SK-N-SH (cell line): ENCODE results near the gene NCKAP5.

Experiments used
- CHD2 ChIP-seq: fragments of 150-350 bp; IDR thresholded peaks from 2 replicates; pipeline ENCODE4 v1.6.1; 2018; ENCODE audit warnings: low read length; ENCODE audit not compliant: partially characterized antibody
- CTCF ChIP-seq: fragments of 200-600 bp; sonication (generic); IDR thresholded peaks from 2 replicates; pipeline ENCODE4 v1.6.1; 2017; ENCODE audit warnings: antibody characterized with exemption, mild to moderate bottlenecking, moderate library complexity
- EP300 ChIP-seq, 2 experiments: IDR thresholded peaks; 2 replicates each; pipeline versions ENCODE4 v1.4.0 to v1.6.1; 2012; ENCODE audit warnings: borderline replicate concordance in 1 of 2, low read depth in 1 of 2, low read length in 1 of 2
- EZH2phosphoT487 ChIP-seq: fragments of 200-600 bp; sonication (generic); IDR thresholded peaks from 2 replicates; pipeline ENCODE4 v1.6.1; 2017; ENCODE audit warnings: low read depth, mixed run types, mild to moderate bottlenecking, antibody characterized with exemption, moderate library complexity, borderline replicate concordance
- FOXM1 ChIP-seq: IDR thresholded peaks from 2 replicates; pipeline ENCODE4 v1.4.0; 2012; ENCODE audit warnings: low read depth, mild to moderate bottlenecking
- IRF3 ChIP-seq: fragments of 150-350 bp; IDR thresholded peaks from 2 replicates; pipeline ENCODE4 v1.6.1; 2016; ENCODE audit warnings: mild to moderate bottlenecking, low read depth, low read length
- NRF1 ChIP-seq: IDR thresholded peaks from 2 replicates; pipeline ENCODE4 v1.6.1; 2012; ENCODE audit warnings: low read depth, mild to moderate bottlenecking, low read length
- PBX3 ChIP-seq: IDR thresholded peaks from 2 replicates; pipeline ENCODE4; 2012
- POLR2AphosphoS5 ChIP-seq: IDR thresholded peaks from 2 replicates; pipeline ENCODE4 v1.6.1; 2012; ENCODE audit warnings: low read depth, low read length
- RXRA ChIP-seq: IDR thresholded peaks from 2 replicates; pipeline ENCODE4 v1.4.0; 2012; ENCODE audit warnings: low read depth, mild to moderate bottlenecking, borderline replicate concordance
- SMC3 ChIP-seq: IDR thresholded peaks from 2 replicates; pipeline ENCODE4 v1.6.1; 2012; ENCODE audit warnings: low read depth, low read length, improper control_type of control experiment
- TCF12 ChIP-seq: IDR thresholded peaks from 2 replicates; pipeline ENCODE4 v1.4.0; 2012
- TF ChIP-seq, protein P1 (sequence below): IDR thresholded peaks from 2 replicates; pipeline ENCODE4 v1.4.0; 2012; ENCODE audit warnings: low read depth, borderline replicate concordance
- TF ChIP-seq, protein P2 (sequence below): IDR thresholded peaks from 2 replicates; pipeline ENCODE4 v1.6.1; 2012; ENCODE audit warnings: mild to moderate bottlenecking, low read depth, low read length, moderate library complexity

DNA sequence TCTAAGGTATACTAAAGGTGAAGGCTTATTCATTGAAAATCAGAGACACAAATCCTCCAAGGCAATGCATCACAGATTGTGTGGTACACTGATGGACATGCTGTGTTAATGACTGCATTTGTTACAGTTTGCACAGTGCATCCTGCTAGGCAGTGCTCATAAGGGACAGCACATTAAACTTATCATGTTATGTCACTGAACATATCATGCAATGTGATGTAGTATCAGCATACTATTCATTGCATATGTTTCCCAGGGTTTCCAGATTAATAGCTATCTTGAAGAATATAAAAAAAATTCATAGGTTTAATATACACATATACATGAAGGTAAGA, 225.3 kb downstream of the NCKAP5 start:
- no peak for TF ChIP-seq CTCF
- TF ChIP-seq RXRA: no peak
- no peak for TF ChIP-seq SMC3
- no peak for TF ChIP-seq TCF12
- TF ChIP-seq, protein P1, sequence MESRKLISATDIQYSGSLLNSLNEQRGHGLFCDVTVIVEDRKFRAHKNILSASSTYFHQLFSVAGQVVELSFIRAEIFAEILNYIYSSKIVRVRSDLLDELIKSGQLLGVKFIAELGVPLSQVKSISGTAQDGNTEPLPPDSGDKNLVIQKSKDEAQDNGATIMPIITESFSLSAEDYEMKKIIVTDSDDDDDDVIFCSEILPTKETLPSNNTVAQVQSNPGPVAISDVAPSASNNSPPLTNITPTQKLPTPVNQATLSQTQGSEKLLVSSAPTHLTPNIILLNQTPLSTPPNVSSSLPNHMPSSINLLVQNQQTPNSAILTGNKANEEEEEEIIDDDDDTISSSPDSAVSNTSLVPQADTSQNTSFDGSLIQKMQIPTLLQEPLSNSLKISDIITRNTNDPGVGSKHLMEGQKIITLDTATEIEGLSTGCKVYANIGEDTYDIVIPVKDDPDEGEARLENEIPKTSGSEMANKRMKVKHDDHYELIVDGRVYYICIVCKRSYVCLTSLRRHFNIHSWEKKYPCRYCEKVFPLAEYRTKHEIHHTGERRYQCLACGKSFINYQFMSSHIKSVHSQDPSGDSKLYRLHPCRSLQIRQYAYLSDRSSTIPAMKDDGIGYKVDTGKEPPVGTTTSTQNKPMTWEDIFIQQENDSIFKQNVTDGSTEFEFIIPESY: no peak
- TF ChIP-seq FOXM1: no peak
- no peak for TF ChIP-seq POLR2AphosphoS5
- no peak for TF ChIP-seq EP300 (IDR thresholded peaks at IDR 0.05; ENCODE audit: borderline replicate concordance in 1 of 2, low read depth in 1 of 2, low read length in 1 of 2)
- no peak for TF ChIP-seq NRF1
- no peak for TF ChIP-seq CHD2
- TF ChIP-seq PBX3: no peak
- TF ChIP-seq, protein P2, sequence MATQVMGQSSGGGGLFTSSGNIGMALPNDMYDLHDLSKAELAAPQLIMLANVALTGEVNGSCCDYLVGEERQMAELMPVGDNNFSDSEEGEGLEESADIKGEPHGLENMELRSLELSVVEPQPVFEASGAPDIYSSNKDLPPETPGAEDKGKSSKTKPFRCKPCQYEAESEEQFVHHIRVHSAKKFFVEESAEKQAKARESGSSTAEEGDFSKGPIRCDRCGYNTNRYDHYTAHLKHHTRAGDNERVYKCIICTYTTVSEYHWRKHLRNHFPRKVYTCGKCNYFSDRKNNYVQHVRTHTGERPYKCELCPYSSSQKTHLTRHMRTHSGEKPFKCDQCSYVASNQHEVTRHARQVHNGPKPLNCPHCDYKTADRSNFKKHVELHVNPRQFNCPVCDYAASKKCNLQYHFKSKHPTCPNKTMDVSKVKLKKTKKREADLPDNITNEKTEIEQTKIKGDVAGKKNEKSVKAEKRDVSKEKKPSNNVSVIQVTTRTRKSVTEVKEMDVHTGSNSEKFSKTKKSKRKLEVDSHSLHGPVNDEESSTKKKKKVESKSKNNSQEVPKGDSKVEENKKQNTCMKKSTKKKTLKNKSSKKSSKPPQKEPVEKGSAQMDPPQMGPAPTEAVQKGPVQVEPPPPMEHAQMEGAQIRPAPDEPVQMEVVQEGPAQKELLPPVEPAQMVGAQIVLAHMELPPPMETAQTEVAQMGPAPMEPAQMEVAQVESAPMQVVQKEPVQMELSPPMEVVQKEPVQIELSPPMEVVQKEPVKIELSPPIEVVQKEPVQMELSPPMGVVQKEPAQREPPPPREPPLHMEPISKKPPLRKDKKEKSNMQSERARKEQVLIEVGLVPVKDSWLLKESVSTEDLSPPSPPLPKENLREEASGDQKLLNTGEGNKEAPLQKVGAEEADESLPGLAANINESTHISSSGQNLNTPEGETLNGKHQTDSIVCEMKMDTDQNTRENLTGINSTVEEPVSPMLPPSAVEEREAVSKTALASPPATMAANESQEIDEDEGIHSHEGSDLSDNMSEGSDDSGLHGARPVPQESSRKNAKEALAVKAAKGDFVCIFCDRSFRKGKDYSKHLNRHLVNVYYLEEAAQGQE: no peak
- no peak for TF ChIP-seq EZH2phosphoT487
- no peak for TF ChIP-seq IRF3
